HepG2 (cell line): ENCODE results near the gene ZNF223. TPM values are rescaled to one million over a fixed set of nuclear protein-coding genes. Genes with fewer than 3 reads are reported as not detected.

ENCODE experiments used
- FUBP1 ChIP-seq: sonication (generic); formaldehyde crosslinking; IDR thresholded peaks from 2 replicates; pipeline ENCODE4 v1.5.1; 2020; ENCODE audit warnings: missing genetic modification reagents, mild to moderate bottlenecking, borderline replicate concordance
- GPN1 ChIP-seq: sonication (generic); formaldehyde crosslinking; IDR thresholded peaks from 2 replicates; pipeline ENCODE4 v1.5.1; 2020; ENCODE audit warnings: missing genetic modification reagents, borderline replicate concordance
- IKZF1 ChIP-seq: fragments of 450-650 bp; IDR thresholded peaks from 2 replicates; pipeline ENCODE4 v1.7.1; 2016
- IRF2 ChIP-seq: IDR thresholded peaks from 2 replicates; pipeline ENCODE4 v1.6.1; 2018; ENCODE audit warnings: missing genetic modification reagents, missing compliant biosample characterization
- KLF15 ChIP-seq: sonication (generic); formaldehyde crosslinking; IDR thresholded peaks from 2 replicates; pipeline ENCODE4 v1.8.1; 2023; ENCODE audit warnings: borderline replicate concordance, mild to moderate bottlenecking, inconsistent platforms, missing genetic modification reagents, mixed read lengths
- MEIS2 ChIP-seq: sonication (generic); formaldehyde crosslinking; IDR thresholded peaks from 2 replicates; pipeline ENCODE4 v1.9.0; 2021; ENCODE audit warnings: mild to moderate bottlenecking, missing genetic modification reagents
- NCOA1 ChIP-seq: sonication (generic); formaldehyde crosslinking; IDR thresholded peaks from 2 replicates; pipeline ENCODE4 v1.9.0; 2021; ENCODE audit warnings: missing genetic modification reagents
- SIX1 ChIP-seq: sonication (generic); formaldehyde crosslinking; IDR thresholded peaks from 2 replicates; pipeline ENCODE4 v1.4.0; 2020; ENCODE audit warnings: missing genetic modification reagents, borderline replicate concordance
- SMAD1 ChIP-seq: sonication (generic); formaldehyde crosslinking; IDR thresholded peaks from 2 replicates; pipeline ENCODE4 v1.4.0; 2020; ENCODE audit warnings: missing genetic modification reagents, low read depth, mild to moderate bottlenecking, borderline replicate concordance
- SRF ChIP-seq: IDR thresholded peaks from 2 replicates; pipeline ENCODE4 v1.6.1; 2011; ENCODE audit warnings: mild to moderate bottlenecking, low read depth, low read length, moderate library complexity
- STAT6 ChIP-seq: sonication (generic); formaldehyde crosslinking; IDR thresholded peaks from 2 replicates; pipeline ENCODE4 v1.4.0; 2020; ENCODE audit warnings: missing genetic modification reagents, mild to moderate bottlenecking, borderline replicate concordance
- XRCC5 ChIP-seq: fragments of 200-400 bp; formaldehyde crosslinking; optimal IDR thresholded peaks from 2 replicates; pipeline ENCODE3; 2017; ENCODE audit warnings: mild to moderate bottlenecking, low read length
- ZBTB46 ChIP-seq: sonication (generic); formaldehyde crosslinking; IDR thresholded peaks from 2 replicates; pipeline ENCODE4 v1.4.0; 2020; ENCODE audit warnings: mild to moderate bottlenecking, missing genetic modification reagents, borderline replicate concordance
- ZBTB7B ChIP-seq: sonication (generic); formaldehyde crosslinking; IDR thresholded peaks from 2 replicates; pipeline ENCODE4 v1.4.0; 2020; ENCODE audit warnings: missing genetic modification reagents
- ZIK1 ChIP-seq: sonication (generic); formaldehyde crosslinking; IDR thresholded peaks from 2 replicates; pipeline ENCODE4 v1.5.0; 2020; ENCODE audit warnings: mild to moderate bottlenecking, low read depth, missing genetic modification reagents, borderline replicate concordance
- ZMYM4 ChIP-seq: sonication (generic); formaldehyde crosslinking; IDR thresholded peaks from 2 replicates; pipeline ENCODE4 v1.8.1; 2023; ENCODE audit warnings: mild to moderate bottlenecking, missing genetic modification reagents
- ZNF574 ChIP-seq: sonication (generic); formaldehyde crosslinking; IDR thresholded peaks from 2 replicates; pipeline ENCODE4 v1.4.0; 2020; ENCODE audit warnings: missing genetic modification reagents
- ZNF749 ChIP-seq: sonication (generic); formaldehyde crosslinking; IDR thresholded peaks from 2 replicates; pipeline ENCODE4 v1.8.0; 2022; ENCODE audit warnings: mild to moderate bottlenecking, missing genetic modification reagents, moderate library complexity, borderline replicate concordance
- ZNF775 ChIP-seq: sonication (generic); formaldehyde crosslinking; IDR thresholded peaks from 2 replicates; pipeline ENCODE4 v1.4.0; 2020; ENCODE audit warnings: missing genetic modification reagents, mild to moderate bottlenecking, moderate library complexity, borderline replicate concordance
- ZNF841 ChIP-seq: sonication (generic); formaldehyde crosslinking; IDR thresholded peaks from 2 replicates; pipeline ENCODE4 v1.8.1; 2023; ENCODE audit warnings: missing genetic modification reagents, borderline replicate concordance
- ZSCAN21 ChIP-seq: sonication (generic); formaldehyde crosslinking; IDR thresholded peaks from 2 replicates; pipeline ENCODE4 v1.8.0; 2022; ENCODE audit warnings: mild to moderate bottlenecking, missing genetic modification reagents, moderate library complexity, borderline replicate concordance
- polyA plus RNA-seq, 8 experiments: library from polyadenylated mRNA; depleted of rRNA in 3 of 8; stranded (reverse) in 7 of 8; unstranded in 1 of 8; fragments of >200 nt; fragmentation: Illumina TruSeq in 4 of 8; extraction: Trizol in 4 of 8; gene quantifications; 2 replicates each; pipeline versions ENCODE4 v1.2.1 to v1.2.3, GENCODE V29; 2011 to 2016; ENCODE audit warnings: low read depth in 4 of 8, missing spikeins in 1 of 8, mixed read lengths in 1 of 8; ENCODE audit not compliant: insufficient read depth in 1 of 8
- total RNA-seq, 5 experiments: library from RNA; depleted of rRNA; stranded (reverse); fragments of >200 nt; fragmentation: Illumina TruSeq; extraction: Trizol; gene quantifications; 2 replicates each; pipeline ENCODE4 v1.2.3, GENCODE V29; 2016; ENCODE audit warnings: low read depth in 1 of 5

ZNF223 gene
- total and polyA plus RNA-seq, 2 of the 13 experiments (the other 11 are each of a cell fraction or from before 2014, with no cell fraction given) = 2.0 to 4.8 TPM

DNA sequence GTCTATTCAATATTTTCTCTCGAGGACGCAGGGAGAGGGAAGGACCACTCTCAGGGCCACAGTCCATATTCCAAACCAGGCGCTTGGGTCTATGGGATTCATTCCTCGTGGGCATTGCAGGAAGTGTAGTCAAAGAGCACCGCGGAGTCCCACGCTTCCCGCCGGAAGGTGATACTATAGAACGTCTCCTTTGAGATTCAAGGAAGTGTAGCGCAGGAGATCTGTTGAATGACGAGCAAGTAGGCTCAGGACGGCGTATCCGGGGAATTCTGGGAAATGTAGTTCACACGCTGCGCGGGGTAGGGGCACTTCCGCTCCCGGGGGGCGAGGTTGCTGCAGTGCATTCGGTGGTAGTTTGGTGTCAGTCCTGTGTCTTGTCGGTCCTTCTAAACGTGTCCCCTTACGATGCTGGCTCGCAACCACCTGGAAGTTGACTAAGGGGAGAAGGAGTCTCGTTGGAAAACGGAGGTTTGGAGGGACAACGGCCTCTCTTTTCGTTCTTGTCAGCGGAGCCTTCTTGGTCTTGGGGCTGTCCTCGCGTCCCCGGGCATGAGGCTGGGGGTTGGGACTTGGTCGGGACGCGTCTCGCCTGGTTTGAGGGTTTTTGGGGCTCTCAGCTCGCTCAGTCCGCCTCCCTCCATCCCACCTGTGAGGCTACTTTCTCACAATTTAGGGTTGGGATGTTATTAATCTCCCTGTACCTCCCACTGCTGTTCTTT, 20.1 kb downstream of the ZNF223 start, which contains the start of gene ZNF284 (continued):
- TF ChIP-seq KLF15 = no peak
- TF ChIP-seq SMAD1 = no peak
- no peak for TF ChIP-seq GPN1 (CRISPR knock-in tag)
- no peak for TF ChIP-seq ZNF841 (CRISPR knock-in tag)
- peak; percentile 93 for TF ChIP-seq ZNF574 (CRISPR knock-in tag)
- TF ChIP-seq ZMYM4 (CRISPR knock-in tag) = no peak
- TF ChIP-seq XRCC5 = no peak
- no peak for TF ChIP-seq ZBTB7B
- no peak for TF ChIP-seq FUBP1 (CRISPR knock-in tag)
- peak; percentile 97 for TF ChIP-seq IRF2 (CRISPR knock-in tag)
- TF ChIP-seq SIX1 (CRISPR knock-in tag) = no peak
- TF ChIP-seq ZIK1 = no peak
- no peak for TF ChIP-seq ZNF749
- no peak for TF ChIP-seq ZBTB46 (CRISPR knock-in tag)
- no peak for TF ChIP-seq STAT6 (CRISPR knock-in tag)
- TF ChIP-seq MEIS2 (CRISPR knock-in tag) = peak; percentile 67; the same call in 1 of the 2 replicates
- TF ChIP-seq SRF = no peak
- no peak for TF ChIP-seq NCOA1 (CRISPR knock-in tag)
- TF ChIP-seq ZSCAN21 (CRISPR knock-in tag) = no peak
- no peak for TF ChIP-seq ZNF775
- no peak for TF ChIP-seq IKZF1
